ENCODE measurements around the gene RHOH. TPM values are rescaled to one million over a fixed set of nuclear protein-coding genes. Genes with fewer than 3 reads are reported as not detected.

RHOH gene
- total and polyA plus RNA-seq, 9 of the 15 experiments (the other 6 are each of a cell fraction or from before 2014, with no cell fraction given): 14.3 to 37.7 (median 23.2) TPM

DNA sequence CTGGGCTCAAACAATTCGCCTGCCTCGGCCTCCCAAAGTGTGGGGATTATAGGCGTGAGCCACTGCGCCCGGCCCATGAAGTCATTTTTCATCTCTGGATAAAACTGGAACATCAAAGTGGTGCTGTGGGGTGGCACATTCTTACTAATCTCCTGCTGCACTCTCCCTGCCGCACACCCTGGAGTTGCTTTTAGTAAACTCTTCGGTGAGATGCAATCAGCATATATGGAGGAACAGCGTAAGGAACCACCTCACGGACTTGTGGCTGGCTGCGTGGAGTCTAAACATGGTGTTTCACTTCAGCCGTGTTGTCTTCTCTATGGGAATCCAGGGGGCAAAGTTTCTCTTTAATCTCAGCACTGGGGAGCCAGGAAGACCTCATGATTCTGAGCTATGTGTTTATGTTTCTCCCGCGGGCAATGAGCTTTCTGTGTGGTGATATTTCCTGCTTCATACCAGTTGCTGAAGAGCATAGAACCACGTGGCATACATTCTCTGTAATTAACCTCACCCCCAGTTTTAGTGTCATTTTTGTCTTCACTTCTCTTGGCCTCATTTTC lies 2.1 kb upstream of the RHOH start (continued):
- TF ChIP-seq HINFP (tag; conservative IDR thresholded peaks at IDR 0.05; ENCODE audit: low read depth): no peak
- 0 out of 4 replicates have a peak, but pooled peaks of 1 of the 2 experiments have one; percentile 17 for TF ChIP-seq ETV6 (IDR thresholded peaks at IDR 0.05; ENCODE audit: borderline replicate concordance in 1 of 2, low read depth in 2 of 2, low read length in 1 of 2)
- TF ChIP-seq ETV6 (CRISPR knock-in tag; IDR thresholded peaks at IDR 0.05; ENCODE audit: borderline replicate concordance): no peak
- peak; percentile 15 for TF ChIP-seq HDAC3 (IDR thresholded peaks at IDR 0.05; ENCODE audit: borderline replicate concordance, partially characterized antibody)
- 0 out of 2 replicates have a peak, but pooled peaks have one; percentile 19 for TF ChIP-seq ZNF76 (CRISPR knock-in tag; IDR thresholded peaks at IDR 0.05; ENCODE audit: borderline replicate concordance)
- peak; percentile 69; the same call in 1 of the 2 replicates for TF ChIP-seq TCF7 (IDR thresholded peaks at IDR 0.05; ENCODE audit: borderline replicate concordance)
- no peak for TF ChIP-seq TRIM24 (IDR thresholded peaks at IDR 0.05)
- peak; percentile 91 for TF ChIP-seq ZNF592 (IDR thresholded peaks at IDR 0.05)
- peak; percentile 84 for TF ChIP-seq MGA (IDR thresholded peaks at IDR 0.05)
- TF ChIP-seq ZZZ3 (IDR thresholded peaks at IDR 0.05): no peak

Data from K562 (cell line).